GOT3 (cell line): ENCODE results near the gene ZCCHC9.

Experiments
- DNase-seq: peaks from one replicate; lab custom pipeline; 2025; ENCODE audit warnings: mixed read lengths; lab: John Stamatoyannopoulos, UW

Gene ZCCHC9

GRCh38 chr5:81355291-81356251, 54.2 kb downstream of the ZCCHC9 start:
- DNase-seq: no peak

DNA sequence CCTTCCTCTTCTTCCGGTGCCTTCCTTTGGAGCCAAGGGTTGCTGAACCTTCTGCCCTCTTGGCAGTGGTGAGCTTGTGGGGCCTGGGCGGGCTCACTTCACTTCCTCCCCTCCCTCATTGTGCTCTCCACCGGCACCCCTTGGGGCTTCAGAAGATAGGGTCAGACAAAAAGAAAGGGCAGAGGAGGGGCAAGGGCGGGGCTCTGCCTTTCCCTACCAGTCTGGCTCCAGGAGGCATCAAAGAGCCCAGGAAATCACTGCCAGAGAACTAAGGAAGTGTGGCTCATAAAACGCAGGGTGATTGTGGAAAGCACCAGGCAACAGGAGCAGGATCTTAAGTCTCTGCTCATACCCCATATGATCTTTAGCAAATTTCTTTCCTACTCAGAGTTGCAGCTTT, 57.7 kb downstream of the ZCCHC9 start:
- no peak for DNase-seq

- no peak for DNase-seq
Measured at GRCh38 chr5:81359881-81360280, 58.5 kb downstream of the ZCCHC9 start.

DNA sequence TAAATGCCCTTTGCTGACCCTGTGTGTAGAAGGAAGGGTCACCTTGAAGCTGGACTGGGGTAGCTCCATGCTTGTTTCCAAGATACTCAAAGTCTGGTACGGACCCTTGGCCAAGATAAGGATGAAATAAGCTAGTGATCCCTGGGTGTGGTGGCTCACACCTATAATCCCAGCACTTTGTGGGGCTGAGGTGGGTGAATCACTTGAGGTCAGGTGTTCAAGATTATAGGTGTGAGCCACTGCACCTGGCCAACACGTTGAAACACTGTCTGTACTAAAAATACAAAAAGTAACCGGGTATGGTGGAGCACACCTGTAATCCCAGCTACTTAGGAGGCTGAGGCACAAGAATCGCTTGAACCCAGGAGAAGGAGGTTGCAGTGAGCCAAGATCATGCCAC, 59.3 kb downstream of the ZCCHC9 start:
- no peak for DNase-seq

GRCh38 chr5:81361600-81361999, 60.2 kb downstream of the ZCCHC9 start:
- DNase-seq: no peak
